ENCODE results near the gene BAG5.
"Not testable (repeated sequence)": the region's sequence is repeated elsewhere in the genome, so short reads cannot be mapped to it uniquely, and the experiment has no call there.

The BAG5 gene

GRCh38 chr14:103516426-103517173 lies 45.9 kb downstream of the BAG5 start:
- no peaks in the 10 kb centered on the region for H3K9me3 ChIP-seq (ENCODE audit: control insufficient read depth, low read depth, low read length)
- peaks cover 3% of the 10 kb centered on the region for H3K4me1 ChIP-seq (ENCODE audit: control insufficient read depth, low read depth, low read length)
- no peaks in the 10 kb centered on the region for H3K27me3 ChIP-seq (ENCODE audit: control insufficient read depth, insufficient read depth, low read length)
- no peak overlapping the region for H3K9ac ChIP-seq (ENCODE audit: low read length)
- H3K36me3 ChIP-seq (ENCODE audit: control insufficient read depth, low read depth, low read length): peaks cover 12% of the 10 kb centered on the region
- no peak overlapping the region for H3K27ac ChIP-seq (ENCODE audit: low read length)
- H3K4me3 ChIP-seq (ENCODE audit: low read length): no peak overlapping the region

GRCh38 chr14:103514596-103515421 lies 47.6 kb downstream of the BAG5 start:
- H3K9me3 ChIP-seq (ENCODE audit: control insufficient read depth, low read depth, low read length): no peaks in the 10 kb centered on the region
- no peak overlapping the region for H3K27ac ChIP-seq (ENCODE audit: low read length)
- H3K9ac ChIP-seq (ENCODE audit: low read length): no peak overlapping the region
- no peak overlapping the region for H3K4me3 ChIP-seq (ENCODE audit: low read length)
- H3K36me3 ChIP-seq (ENCODE audit: control insufficient read depth, low read depth, low read length): peaks cover 6% of the 10 kb centered on the region
- H3K27me3 ChIP-seq (ENCODE audit: control insufficient read depth, insufficient read depth, low read length): no peaks in the 10 kb centered on the region
- H3K4me1 ChIP-seq (ENCODE audit: control insufficient read depth, low read depth, low read length): peaks cover 3% of the 10 kb centered on the region

GRCh38 chr14:103512701-103513611 lies 49.5 kb downstream of the BAG5 start:
- Histone ChIP-seq H3K27me3 (ENCODE audit: control insufficient read depth, insufficient read depth, low read length) (no peaks in the 10 kb centered on the region), H3K9ac (ENCODE audit: low read length) (no peak overlapping the region)

GRCh38 chr14:103512180-103512579 lies 50.3 kb downstream of the BAG5 start:
- not testable (repeated sequence) for H3K9ac ChIP-seq (ENCODE audit: low read length); H3K27me3 ChIP-seq (ENCODE audit: control insufficient read depth, insufficient read depth, low read length); H3K9me3 ChIP-seq (ENCODE audit: control insufficient read depth, low read depth, low read length); H3K4me3 ChIP-seq (ENCODE audit: low read length); H3K27ac ChIP-seq (ENCODE audit: low read length); H3K4me1 ChIP-seq (ENCODE audit: control insufficient read depth, low read depth, low read length)
- peaks cover 12% of the 10 kb centered on the region for H3K36me3 ChIP-seq (ENCODE audit: control insufficient read depth, low read depth, low read length)

More at GRCh38 chr14:103512701-103513611, 49.5 kb downstream of the BAG5 start:
- Histone ChIP-seq H3K4me3 (ENCODE audit: low read length) (no peak overlapping the region), H3K36me3 (ENCODE audit: control insufficient read depth, low read depth, low read length) (peaks cover 4% of the 10 kb centered on the region), H3K9me3 (ENCODE audit: control insufficient read depth, low read depth, low read length) (no peaks in the 10 kb centered on the region), H3K4me1 (ENCODE audit: control insufficient read depth, low read depth, low read length) (no peaks in the 10 kb centered on the region), H3K27ac (ENCODE audit: low read length) (no peak overlapping the region)

- no peaks in the 10 kb centered on the region for H3K4me1 ChIP-seq (ENCODE audit: control insufficient read depth, low read depth, low read length)
- H3K4me3 ChIP-seq (ENCODE audit: low read length): no peak overlapping the region
- no peak overlapping the region for H3K9ac ChIP-seq (ENCODE audit: low read length)
- H3K27me3 ChIP-seq (ENCODE audit: control insufficient read depth, insufficient read depth, low read length): no peaks in the 10 kb centered on the region
- no peaks in the 10 kb centered on the region for H3K9me3 ChIP-seq (ENCODE audit: control insufficient read depth, low read depth, low read length)
- H3K36me3 ChIP-seq (ENCODE audit: control insufficient read depth, low read depth, low read length): peaks cover 13% of the 10 kb centered on the region
- H3K27ac ChIP-seq (ENCODE audit: low read length): no peak overlapping the region
Observed at GRCh38 chr14:103510724-103511693, 51.4 kb downstream of the BAG5 start.

GRCh38 chr14:103509864-103510723 lies 52.4 kb downstream of the BAG5 start:
- Histone ChIP-seq H3K4me1 (ENCODE audit: control insufficient read depth, low read depth, low read length) (no peaks in the 10 kb centered on the region), H3K27me3 (ENCODE audit: control insufficient read depth, insufficient read depth, low read length) (no peaks in the 10 kb centered on the region), H3K9ac (ENCODE audit: low read length) (no peak overlapping the region), H3K4me3 (ENCODE audit: low read length) (no peak overlapping the region), H3K27ac (ENCODE audit: low read length) (no peak overlapping the region), H3K36me3 (ENCODE audit: control insufficient read depth, low read depth, low read length) (peaks cover 17% of the 10 kb centered on the region), H3K9me3 (ENCODE audit: control insufficient read depth, low read depth, low read length) (no peaks in the 10 kb centered on the region)

- H3K9ac ChIP-seq (ENCODE audit: low read length): no peak overlapping the region
- H3K27me3 ChIP-seq (ENCODE audit: control insufficient read depth, insufficient read depth, low read length): no peaks in the 10 kb centered on the region
- H3K36me3 ChIP-seq (ENCODE audit: control insufficient read depth, low read depth, low read length): peaks cover 28% of the 10 kb centered on the region
- no peak overlapping the region for H3K27ac ChIP-seq (ENCODE audit: low read length)
- H3K4me1 ChIP-seq (ENCODE audit: control insufficient read depth, low read depth, low read length): no peaks in the 10 kb centered on the region
- no peaks in the 10 kb centered on the region for H3K9me3 ChIP-seq (ENCODE audit: control insufficient read depth, low read depth, low read length)
- no peak overlapping the region for H3K4me3 ChIP-seq (ENCODE audit: low read length)
Observed at GRCh38 chr14:103508521-103509329, 53.7 kb downstream of the BAG5 start.

- no peaks in the 10 kb centered on the region for H3K9me3 ChIP-seq (ENCODE audit: control insufficient read depth, low read depth, low read length)
- H3K36me3 ChIP-seq (ENCODE audit: control insufficient read depth, low read depth, low read length): peaks cover 38% of the 10 kb centered on the region
- no peak overlapping the region for H3K9ac ChIP-seq (ENCODE audit: low read length)
- H3K4me3 ChIP-seq (ENCODE audit: low read length): no peak overlapping the region
- H3K27me3 ChIP-seq (ENCODE audit: control insufficient read depth, insufficient read depth, low read length): no peaks in the 10 kb centered on the region
- no peaks in the 10 kb centered on the region for H3K4me1 ChIP-seq (ENCODE audit: control insufficient read depth, low read depth, low read length)
- no peak overlapping the region for H3K27ac ChIP-seq (ENCODE audit: low read length)
Observed at GRCh38 chr14:103507751-103508150, 54.7 kb downstream of the BAG5 start.
